ENCODE data around the gene NKX6-2. TPM values are rescaled to one million over a fixed set of nuclear protein-coding genes. Genes with fewer than 3 reads are reported as not detected.

NKX6-2 gene
- total RNA-seq, 1 donor from 2014 or later, result not detected

- no peak for DNase-seq (ENCODE audit: low spot score)
Observed at GRCh38 chr10:132832186-132832969, 46.4 kb upstream of the NKX6-2 start.

GRCh38 chr10:132829403-132829802 is 43.5 kb upstream of the NKX6-2 start:
- DNase-seq (ENCODE audit: low spot score), result no peak
- Mint-ChIP-seq H3K4me1 (ENCODE audit: low read depth) (no peaks in the 10 kb centered on the region), H3K9me3 (ENCODE audit: low read depth) (no peaks in the 10 kb centered on the region), H3K27me3 (ENCODE audit: low read depth) (peaks cover 44% of the 10 kb centered on the region), H3K36me3 (ENCODE audit: low read depth) (no peaks in the 10 kb centered on the region), H3K4me3 (ENCODE audit: unreplicated experiment) (no peak overlapping the region), H3K27ac (ENCODE audit: unreplicated experiment) (no peak overlapping the region)
- TF ChIP-seq CTCF (IDR thresholded peaks at IDR 0.05), result no peak

More at GRCh38 chr10:132832186-132832969, 46.4 kb upstream of the NKX6-2 start:
- Mint-ChIP-seq H3K27me3 (ENCODE audit: low read depth) (peaks cover 47% of the 10 kb centered on the region), H3K4me3 (ENCODE audit: unreplicated experiment) (no peak overlapping the region), H3K36me3 (ENCODE audit: low read depth) (no peaks in the 10 kb centered on the region), H3K27ac (ENCODE audit: unreplicated experiment) (no peak overlapping the region), H3K9me3 (ENCODE audit: low read depth) (no peaks in the 10 kb centered on the region), H3K4me1 (ENCODE audit: low read depth) (no peaks in the 10 kb centered on the region)
- TF ChIP-seq CTCF (IDR thresholded peaks at IDR 0.05), result no peak

GRCh38 chr10:132828681-132829080 is 42.7 kb upstream of the NKX6-2 start:
- no peak for TF ChIP-seq CTCF (IDR thresholded peaks at IDR 0.05)
- Mint-ChIP-seq H3K36me3 (ENCODE audit: low read depth) (no peaks in the 10 kb centered on the region), H3K4me1 (ENCODE audit: low read depth) (no peaks in the 10 kb centered on the region), H3K27me3 (ENCODE audit: low read depth) (peaks cover 44% of the 10 kb centered on the region), H3K4me3 (ENCODE audit: unreplicated experiment) (no peak overlapping the region), H3K27ac (ENCODE audit: unreplicated experiment) (no peak overlapping the region), H3K9me3 (ENCODE audit: low read depth) (no peaks in the 10 kb centered on the region)
- no peak for DNase-seq (ENCODE audit: low spot score)

GRCh38 chr10:132827861-132828539 is 42.1 kb upstream of the NKX6-2 start:
- no peaks in the 10 kb centered on the region for H3K4me1 Mint-ChIP-seq (ENCODE audit: low read depth)
- TF ChIP-seq CTCF (IDR thresholded peaks at IDR 0.05), result no peak
- no peak overlapping the region for H3K27ac Mint-ChIP-seq (ENCODE audit: unreplicated experiment)
- H3K27me3 Mint-ChIP-seq (ENCODE audit: low read depth), result peaks cover 43% of the 10 kb centered on the region
- H3K36me3 Mint-ChIP-seq (ENCODE audit: low read depth), result no peaks in the 10 kb centered on the region
- no peak for DNase-seq (ENCODE audit: low spot score)
- no peaks in the 10 kb centered on the region for H3K9me3 Mint-ChIP-seq (ENCODE audit: low read depth)
- no peak overlapping the region for H3K4me3 Mint-ChIP-seq (ENCODE audit: unreplicated experiment)

- no peaks in the 10 kb centered on the region for H3K4me1 Mint-ChIP-seq (ENCODE audit: low read depth)
- no peak overlapping the region for H3K27ac Mint-ChIP-seq (ENCODE audit: unreplicated experiment)
- no peak for TF ChIP-seq CTCF (IDR thresholded peaks at IDR 0.05)
- H3K4me3 Mint-ChIP-seq (ENCODE audit: unreplicated experiment), result no peak overlapping the region
- peaks cover 38% of the 10 kb centered on the region for H3K27me3 Mint-ChIP-seq (ENCODE audit: low read depth)
- no peak for DNase-seq (ENCODE audit: low spot score)
- H3K36me3 Mint-ChIP-seq (ENCODE audit: low read depth), result no peaks in the 10 kb centered on the region
- no peaks in the 10 kb centered on the region for H3K9me3 Mint-ChIP-seq (ENCODE audit: low read depth)
Observed at GRCh38 chr10:132827423-132827789, 41.5 kb upstream of the NKX6-2 start.

Data from chondrocyte (in vitro differentiated cells).